NCI-H2029 treated with DMSO at 0.1 percent for 48 hours (cell line): Measurements from ENCODE around the gene OMP.
"Not testable (repeated sequence)": the region's sequence is repeated elsewhere in the genome, so short reads cannot be mapped to it uniquely, and the experiment has no call there.

Experiments used
- DNase-seq: peaks from one replicate; lab custom pipeline; 2025; lab: John Stamatoyannopoulos, UW

Gene OMP

GRCh38 chr11:77087723-77088225 lies 14.9 kb upstream of the OMP start:
- no peak for DNase-seq

- DNase-seq, result no peak
Observed at GRCh38 chr11:77088236-77089003, 14.2 kb upstream of the OMP start.

GRCh38 chr11:77089004-77089545 lies 13.6 kb upstream of the OMP start:
- no peak for DNase-seq

GRCh38 chr11:77090046-77090372 lies 12.6 kb upstream of the OMP start:
- DNase-seq, result no peak

- no peak for DNase-seq
Observed at GRCh38 chr11:77090373-77091111, 12.1 kb upstream of the OMP start.

GRCh38 chr11:77091146-77091940 lies 11.3 kb upstream of the OMP start:
- peak; percentile 21 for DNase-seq

- no peak for DNase-seq
Observed at GRCh38 chr11:77092382-77092781, 10.3 kb upstream of the OMP start.

- no peak for DNase-seq
Observed at GRCh38 chr11:77093056-77093891, 9.4 kb upstream of the OMP start.

GRCh38 chr11:77093987-77094840 lies 8.4 kb upstream of the OMP start:
- no peak for DNase-seq

- no peak for DNase-seq
Observed at GRCh38 chr11:77094841-77095365, 7.7 kb upstream of the OMP start.

GRCh38 chr11:77095551-77096490 lies 6.8 kb upstream of the OMP start:
- no peak for DNase-seq

- DNase-seq, result no peak
Observed at GRCh38 chr11:77096591-77097019, 6.0 kb upstream of the OMP start.

GRCh38 chr11:77097180-77097579 lies 5.5 kb upstream of the OMP start:
- DNase-seq, result not testable (repeated sequence)

GRCh38 chr11:77100166-77101042 lies 2.2 kb upstream of the OMP start:
- DNase-seq, result no peak

GRCh38 chr11:77101043-77101537 lies 1.6 kb upstream of the OMP start:
- DNase-seq, result no peak

GRCh38 chr11:77103319-77103718 lies 679 bp downstream of the OMP start:
- no peak for DNase-seq

GRCh38 chr11:77104727-77105126 lies 2.1 kb downstream of the OMP start:
- DNase-seq, result no peak

- no peak for DNase-seq
Observed at GRCh38 chr11:77106321-77106720, 3.7 kb downstream of the OMP start.
